HG03103 (cell line): ENCODE data around the gene ARMC7.
A peak's percentile ranks its signal among the peaks of the same experiment; 100 is the strongest.
"Not testable (repeated sequence)": the region's sequence is repeated elsewhere in the genome, so short reads cannot be mapped to it uniquely, and the experiment has no call there.

Source experiments
- ATAC-seq: cut with Tn5 transposase; IDR thresholded peaks from one replicate; pipeline ENCODE4 v1.9.1; 2021; ENCODE audit warnings: low read depth; ENCODE audit not compliant: unreplicated experiment

The ARMC7 gene

DNA sequence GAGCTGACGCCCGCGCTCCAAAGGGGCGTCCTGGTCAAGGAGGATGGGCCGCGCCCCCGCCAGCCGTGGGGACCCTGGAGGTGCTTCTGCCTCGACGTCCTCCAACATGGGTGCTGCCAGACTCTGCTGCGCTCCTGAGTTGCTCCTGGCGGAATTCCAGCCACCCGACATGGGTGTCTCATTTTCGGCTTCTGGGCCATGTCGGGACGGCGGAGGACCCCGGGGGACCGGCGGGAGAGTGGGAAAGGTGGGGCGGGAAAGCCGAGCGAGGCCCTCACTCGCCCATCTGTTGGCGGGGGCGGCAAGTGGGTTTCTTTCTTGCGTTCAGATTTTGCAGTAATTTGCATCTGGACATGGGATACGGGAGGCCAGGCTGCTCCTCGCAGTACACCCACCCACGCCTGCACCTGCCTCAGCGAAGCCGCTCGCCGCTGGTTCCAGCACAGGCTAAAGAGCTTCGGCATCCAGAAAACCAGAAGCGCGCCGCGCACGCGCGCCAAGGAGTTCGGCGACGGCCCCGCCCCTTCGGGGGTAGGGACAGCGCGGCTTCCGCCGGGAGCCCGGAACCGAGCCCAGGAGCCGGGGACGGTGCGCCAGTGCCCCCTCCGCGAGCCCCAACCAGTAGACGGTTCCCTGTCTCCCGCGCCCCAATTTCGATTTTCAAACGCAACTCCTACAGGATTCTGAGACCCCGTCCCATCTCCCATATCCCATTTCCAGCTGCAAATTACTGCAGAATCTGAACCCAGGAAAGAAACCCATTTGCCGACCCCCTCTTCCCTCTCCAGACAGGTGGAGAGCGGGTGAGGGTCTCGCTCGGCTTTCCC, at the start of gene ARMC7:
ARMC7 (plus strand) TSS at position 563 of the 827 bp plus-strand sequence. CDS start 320 bp downstream, outside the sequence.
- ATAC-seq = peak; percentile 48

DNA sequence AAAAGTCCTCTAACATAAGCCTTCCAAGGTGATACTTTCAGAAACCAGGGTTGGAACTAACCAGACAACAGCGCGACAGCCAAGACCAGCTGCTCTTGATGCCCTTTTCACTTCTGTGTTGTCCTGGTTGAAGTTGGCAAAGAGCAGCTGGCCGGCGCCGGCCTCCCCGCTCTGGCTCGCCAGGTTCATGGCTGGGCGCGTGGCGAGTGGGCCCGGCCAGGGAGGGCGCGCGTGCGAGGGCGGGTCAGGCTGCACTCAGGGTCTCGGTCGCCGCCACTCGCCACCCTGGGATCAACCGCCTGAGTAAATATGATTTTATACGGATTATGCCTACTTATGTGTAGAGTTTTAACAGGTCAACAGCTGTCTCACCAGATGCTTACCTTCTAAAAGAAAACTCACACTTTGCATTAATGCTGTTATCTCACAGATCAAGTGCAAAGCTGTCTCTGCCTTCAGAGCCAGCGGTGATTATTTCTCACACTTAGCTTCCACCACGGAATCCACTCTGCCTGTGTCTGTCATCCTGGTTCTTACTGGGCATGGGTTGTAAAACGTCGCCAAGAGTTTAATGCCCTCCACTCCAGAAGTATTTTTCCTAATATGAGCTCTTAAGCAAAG, 49.2 kb upstream of the ARMC7 start:
- ATAC-seq = no peak

- no peak for ATAC-seq
These were observed 48.7 kb upstream of the ARMC7 start for GRCh38 chr17:75061055-75061438.

GRCh38 chr17:75061618-75062017, 48.2 kb upstream of the ARMC7 start:
- ATAC-seq = no peak

DNA sequence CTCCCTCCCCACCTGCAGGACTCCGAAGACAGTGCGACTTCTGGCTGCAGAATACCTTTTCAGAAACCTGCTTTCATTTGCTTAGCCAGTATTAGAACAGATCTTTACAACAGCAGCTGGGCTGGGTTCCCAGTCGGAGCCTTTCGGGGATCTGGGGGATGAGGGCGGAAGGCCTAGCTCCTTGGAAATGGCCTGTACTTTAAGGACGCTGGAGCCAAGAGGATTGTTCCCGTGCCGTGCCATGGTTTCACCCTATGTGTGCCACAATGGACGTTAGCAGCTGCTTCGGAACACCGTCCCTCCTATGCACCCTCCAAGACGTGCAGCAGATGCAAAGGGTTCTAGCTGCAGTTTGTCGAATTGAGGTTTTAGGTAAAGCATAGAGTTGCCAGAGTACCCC, 46.6 kb upstream of the ARMC7 start:
- no peak for ATAC-seq

GRCh38 chr17:75063626-75064025, 46.1 kb upstream of the ARMC7 start:
- no peak for ATAC-seq

GRCh38 chr17:75064040-75064439, 45.7 kb upstream of the ARMC7 start:
- no peak for ATAC-seq

DNA sequence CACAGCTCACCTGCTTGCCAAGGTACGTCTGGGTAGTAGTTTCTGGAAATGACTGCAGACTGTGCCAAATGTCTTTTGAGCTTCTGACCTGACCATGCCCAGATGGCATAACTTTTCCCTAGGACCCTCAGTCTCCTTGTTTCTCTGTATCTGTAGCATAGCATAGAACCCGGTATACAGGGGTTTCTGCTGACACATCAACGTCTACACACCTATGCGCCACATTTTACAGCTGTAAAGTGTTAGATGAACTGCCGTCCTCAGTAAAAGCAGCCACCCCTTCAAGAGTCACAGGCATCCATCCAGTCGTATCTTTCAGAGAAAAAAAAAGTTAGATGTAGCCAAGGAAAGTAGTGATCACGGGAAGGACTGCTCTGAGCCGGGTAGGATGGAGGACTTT, 45.3 kb upstream of the ARMC7 start:
- ATAC-seq = no peak

GRCh38 chr17:75064867-75065561, 44.8 kb upstream of the ARMC7 start:
- no peak for ATAC-seq

- ATAC-seq = no peak
These were observed 44.1 kb upstream of the ARMC7 start for GRCh38 chr17:75065562-75066151.

DNA sequence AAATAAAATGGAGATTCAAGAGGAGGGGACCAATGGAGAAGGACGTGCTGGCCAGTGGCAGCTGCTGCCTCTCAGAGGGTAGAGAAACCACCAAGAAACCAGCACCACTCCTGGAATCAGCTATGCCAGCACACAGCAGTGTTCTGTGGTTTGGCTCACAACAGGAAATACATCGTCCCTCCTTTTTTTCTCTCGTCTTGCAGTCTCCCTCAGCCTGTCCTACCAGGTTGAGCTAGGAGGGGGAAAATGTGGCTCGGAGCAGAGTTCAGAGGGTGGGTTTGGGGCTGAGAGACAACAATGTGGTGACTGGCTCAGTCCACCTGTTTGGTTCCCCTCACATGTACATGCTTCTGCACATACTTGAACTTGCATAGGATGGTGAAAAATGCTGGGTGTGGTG, 41.9 kb upstream of the ARMC7 start:
- ATAC-seq = no peak

GRCh38 chr17:75068750-75069149, 41.0 kb upstream of the ARMC7 start:
- no peak for ATAC-seq

- ATAC-seq = no peak
These were observed 40.0 kb upstream of the ARMC7 start for GRCh38 chr17:75069783-75070182.

DNA sequence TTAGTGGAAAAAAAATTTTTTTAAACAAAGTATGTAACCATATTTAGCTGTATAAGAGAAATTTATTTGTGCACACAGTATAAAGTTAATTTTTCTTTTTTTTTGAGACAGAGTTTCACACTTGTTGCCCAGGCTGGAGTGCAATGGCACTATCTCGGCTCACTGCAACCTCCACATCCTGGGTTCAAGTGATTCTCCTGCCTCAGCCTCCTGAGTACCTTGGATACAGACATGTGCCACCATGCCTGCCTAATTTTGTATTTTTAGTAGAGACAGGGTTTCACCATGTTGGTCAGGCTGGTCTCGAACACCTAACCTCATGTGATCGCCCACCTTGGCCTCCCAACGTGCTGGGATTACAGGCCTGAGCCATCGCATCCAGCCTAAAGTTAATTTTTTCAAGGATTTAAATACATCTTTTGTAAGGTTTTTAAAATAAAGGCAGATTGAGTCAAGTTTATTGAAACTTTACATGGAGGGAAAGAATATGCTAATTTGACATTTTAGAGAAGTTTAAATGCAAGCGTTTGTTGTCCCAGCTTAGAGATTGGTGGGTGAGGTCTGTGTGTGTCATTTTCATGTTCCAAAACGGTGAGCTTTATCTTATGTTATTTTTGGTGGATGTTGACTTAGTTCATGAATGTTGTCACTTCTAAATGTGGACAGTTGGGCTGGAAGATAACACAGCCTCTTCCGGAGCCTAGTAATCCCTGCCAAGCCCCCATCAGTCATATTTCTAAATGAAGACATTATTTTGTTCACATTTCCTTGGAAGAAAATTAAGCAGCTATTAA, 38.1 kb upstream of the ARMC7 start:
- not testable (repeated sequence) for ATAC-seq

DNA sequence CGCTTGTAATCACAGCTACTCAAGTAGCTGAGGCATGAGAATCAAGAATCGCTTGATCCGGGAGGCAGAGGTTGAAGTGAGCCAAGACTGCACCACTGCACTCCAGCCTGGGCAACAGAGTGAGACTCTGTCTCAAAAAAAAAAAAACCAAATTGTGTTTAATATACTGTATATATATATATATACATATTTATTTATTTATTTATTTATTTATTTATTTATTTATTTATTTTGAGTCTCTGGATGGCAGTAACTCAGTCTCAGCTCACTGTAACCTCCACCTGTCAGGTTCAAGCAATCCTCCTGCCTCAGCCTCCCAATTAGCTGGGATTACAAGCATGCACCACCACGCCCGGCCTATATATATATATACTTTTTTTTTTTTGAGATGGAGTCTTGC, 36.9 kb upstream of the ARMC7 start:
- ATAC-seq = not testable (repeated sequence)

DNA sequence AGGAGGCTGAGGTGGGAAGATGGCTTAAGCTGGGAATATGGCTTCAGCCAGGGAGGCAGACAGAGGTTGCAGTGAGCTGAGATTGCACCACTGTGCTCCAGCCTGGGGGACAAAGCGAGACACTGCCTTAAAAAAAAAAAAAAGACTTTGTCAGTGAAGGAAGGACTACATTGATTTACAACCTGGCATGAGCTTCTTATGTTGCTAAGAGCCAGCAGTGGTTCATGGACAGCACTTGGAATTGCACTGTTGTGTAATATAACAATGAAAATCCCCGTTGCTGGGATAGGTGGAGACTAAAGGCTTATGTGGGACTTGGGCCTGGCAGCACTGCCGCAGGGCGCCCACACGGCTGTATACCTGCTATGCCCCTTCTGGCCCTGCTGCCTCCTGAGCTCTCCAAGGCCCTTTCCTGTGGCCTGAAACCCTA, 36.1 kb upstream of the ARMC7 start:
- ATAC-seq = no peak

DNA sequence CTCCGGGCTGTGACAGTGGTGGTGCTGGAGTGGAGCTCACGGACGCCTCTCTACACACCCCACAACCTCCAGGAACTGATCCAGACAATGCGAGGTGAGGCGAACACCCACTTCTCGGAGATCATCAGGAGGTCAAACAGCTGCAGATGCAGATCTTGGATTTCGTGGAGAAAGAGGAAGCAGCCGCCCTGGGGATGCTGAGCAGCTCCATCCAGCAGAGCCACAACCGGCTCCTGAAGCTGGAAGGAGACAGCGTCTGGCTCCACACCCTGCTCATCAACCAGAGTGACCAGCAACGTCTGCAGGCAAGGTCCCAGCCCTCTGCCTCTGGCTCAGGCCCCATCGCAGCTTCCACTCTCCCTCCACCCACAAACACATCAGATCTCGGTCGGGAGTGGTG, 35.2 kb upstream of the ARMC7 start:
- ATAC-seq = no peak

DNA sequence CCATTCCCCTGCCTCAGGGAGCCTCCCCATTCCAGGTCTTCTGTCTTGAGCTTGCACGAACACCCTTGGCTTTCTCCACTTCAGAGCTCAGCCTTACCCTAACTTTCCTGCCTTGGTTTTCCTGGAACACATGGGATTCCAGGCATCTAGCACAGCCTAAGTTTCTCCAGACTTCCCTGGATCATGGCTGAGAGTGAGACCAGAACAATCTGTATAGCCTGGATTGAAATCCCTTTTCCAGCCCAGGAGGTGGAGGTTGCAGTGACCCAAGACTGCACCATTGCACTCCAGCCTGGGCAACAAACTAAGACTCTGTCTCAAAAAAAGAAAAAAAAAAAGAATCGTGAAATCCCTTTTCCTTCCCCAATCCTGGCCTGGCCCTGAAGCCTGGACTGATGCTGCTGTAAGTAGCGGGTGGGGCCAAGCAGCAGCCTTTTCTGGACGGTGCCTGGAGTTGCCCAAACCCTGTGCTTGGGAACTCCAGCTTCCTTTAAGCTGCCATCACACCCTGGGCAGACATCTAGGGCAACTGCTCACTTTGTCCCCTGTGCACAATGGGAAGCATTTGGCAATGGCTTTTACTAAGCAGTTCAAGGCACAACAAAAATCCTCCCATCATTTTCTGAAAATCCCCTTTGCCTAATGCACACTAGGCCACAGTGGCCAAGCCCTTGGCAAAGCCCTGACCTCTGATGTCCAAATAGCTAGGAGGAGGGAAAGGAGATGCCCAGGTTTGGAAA, 34.0 kb upstream of the ARMC7 start:
- ATAC-seq = no peak

DNA sequence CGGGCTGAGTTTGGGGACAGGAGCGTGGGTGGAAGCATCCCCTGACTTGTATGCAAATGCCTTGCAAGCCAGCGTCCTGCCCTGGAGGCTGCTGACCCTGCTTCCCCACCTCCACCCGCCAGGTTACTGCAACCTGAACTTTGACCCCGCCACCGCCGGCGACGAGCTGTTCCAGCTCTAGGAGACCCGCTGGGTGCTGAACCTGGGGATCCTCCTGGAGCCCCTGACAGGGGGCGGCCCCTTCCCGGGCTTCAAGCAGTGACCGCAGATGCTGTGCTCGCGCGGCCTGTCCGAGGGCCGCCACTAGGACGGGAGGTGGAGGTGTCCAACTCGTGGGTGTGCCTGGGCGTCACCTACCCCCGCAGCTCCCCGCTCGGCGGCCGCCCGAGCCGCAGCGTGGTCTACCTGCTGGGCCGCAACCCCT, 32.7 kb upstream of the ARMC7 start:
- ATAC-seq = no peak
